ENCODE measurements around the gene MTR. TPM values are rescaled to one million over a fixed set of nuclear protein-coding genes. Genes with fewer than 3 reads are reported as not detected.
"Not testable (repeated sequence)": the region's sequence is repeated elsewhere in the genome, so short reads cannot be mapped to it uniquely, and the experiment has no call there.

Gene MTR
- total and polyA plus RNA-seq, 7 donors = 6.8 to 66.2 (median 51.3) TPM

DNA sequence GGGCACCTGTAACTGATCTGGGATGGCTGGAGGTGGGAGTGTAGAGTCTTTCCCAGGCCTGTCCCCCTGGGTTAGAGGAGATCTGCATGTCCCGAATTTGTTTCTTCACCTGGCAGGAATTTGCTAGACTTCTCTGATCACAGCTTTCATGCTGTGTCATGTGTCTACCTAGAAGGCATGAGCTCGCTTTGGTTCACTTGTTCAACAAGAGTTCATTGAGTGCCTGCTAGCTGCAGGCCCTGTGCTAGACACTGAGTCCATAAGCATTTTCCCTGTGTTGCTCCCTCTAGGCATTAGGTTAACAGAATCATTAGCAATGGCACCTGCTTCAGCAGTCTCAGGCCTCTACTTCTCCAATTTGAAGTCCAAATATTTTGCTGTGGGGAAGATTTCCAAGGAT is 101.6 kb downstream of the MTR start:
- no peak for ATAC-seq
- Histone ChIP-seq H3K27me3 (ENCODE audit: insufficient read depth in 3 of 3, low read length in 2 of 3) (no peaks in the 10 kb centered on the region), H3K9me3 (no peaks in the 10 kb centered on the region), H3K27ac (no peak overlapping the region), H3K4me3 (no peak overlapping the region), H3K36me3 (ENCODE audit: insufficient read depth in 1 of 2, low read depth in 1 of 2) (peaks cover 9 to 97% of the 10 kb centered on the region in 2 donors), H3K4me1 (no peaks in the 10 kb centered on the region)
- intact Hi-C loops (cut with DNase I) = no loop called here
- TF ChIP-seq CTCF (IDR thresholded peaks at IDR 0.05) = no peak
- no peak for DNase-seq
- WGBS, 3 donors = 92 to 98% (median 92%) methylated on average over 2 of the region's 2 CpGs

DNA sequence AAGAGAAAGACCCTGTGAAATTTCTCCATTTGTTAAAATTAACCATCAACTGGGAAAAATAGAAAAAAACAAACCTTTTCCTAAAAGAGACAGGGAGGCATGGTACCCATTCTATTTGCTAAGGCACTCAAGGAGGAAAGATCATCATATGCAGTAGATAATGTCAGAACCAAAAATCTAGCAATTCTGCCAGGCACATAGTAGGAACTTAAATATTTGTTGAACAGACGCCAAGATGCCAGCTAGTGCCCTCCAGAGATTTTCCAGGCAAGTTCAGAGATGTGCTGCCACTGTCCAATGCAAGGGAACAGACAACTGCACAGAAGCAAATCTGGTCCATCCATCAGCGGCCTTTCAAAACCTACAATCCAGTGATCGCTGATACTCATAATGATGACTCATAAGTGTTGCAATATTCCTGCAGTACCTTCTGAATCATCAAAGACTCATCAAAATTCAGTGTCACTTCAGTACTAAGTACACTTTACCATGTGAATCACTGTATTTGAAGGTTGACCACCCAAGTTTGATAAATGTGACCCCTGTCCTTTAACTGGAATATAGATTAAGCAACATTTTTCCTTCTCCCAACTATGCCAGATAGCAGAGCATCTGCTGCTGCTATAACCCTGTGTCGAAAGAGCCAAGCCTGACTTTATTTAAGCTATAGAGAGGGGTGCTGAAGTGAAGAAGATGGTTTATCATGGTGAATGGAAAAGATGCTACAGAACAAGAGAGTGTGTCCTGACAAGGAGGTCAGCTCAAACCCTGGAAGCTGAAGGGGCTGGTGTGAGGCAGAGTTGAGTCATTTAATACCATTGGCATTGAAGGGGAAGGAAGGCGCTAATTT is 110.0 kb downstream of the MTR start:
- Histone ChIP-seq H3K4me1 (no peaks in the 10 kb centered on the region), H3K9me3 (peaks cover 5% of the 10 kb centered on the region), H3K27me3 (ENCODE audit: insufficient read depth in 3 of 3, low read length in 2 of 3) (no peaks in the 10 kb centered on the region), H3K4me3 (no peak overlapping the region), H3K36me3 (ENCODE audit: insufficient read depth in 1 of 2, low read depth in 1 of 2) (peaks cover 12 to 20% of the 10 kb centered on the region in 2 donors), H3K27ac (no peak overlapping the region)
- ATAC-seq = peak; percentile 72 to 89 (median 86)
- DNase-seq = peak in 1 of 2 donors; percentile 19
- WGBS, 3 donors = 88 to 92% (median 91%) methylated on average over 5 of the region's 5 CpGs
- intact Hi-C loops (cut with DNase I) = no loop called here
- TF ChIP-seq CTCF (IDR thresholded peaks at IDR 0.05) = no peak

- Histone ChIP-seq H3K4me1 (no peaks in the 10 kb centered on the region), H3K27ac (no peak overlapping the region), H3K27me3 (ENCODE audit: insufficient read depth in 3 of 3, low read length in 2 of 3) (no peaks in the 10 kb centered on the region), H3K9me3 (peaks cover 5% of the 10 kb centered on the region), H3K4me3 (no peak overlapping the region), H3K36me3 (ENCODE audit: insufficient read depth in 1 of 2, low read depth in 1 of 2) (peaks cover 0 to 5% of the 10 kb centered on the region in 2 donors)
- DNase-seq = no peak
- no peak for ATAC-seq
- intact Hi-C loops (cut with DNase I) = no loop called here
- no peak for TF ChIP-seq CTCF (IDR thresholded peaks at IDR 0.05)
- 65 to 71% (median 71%) methylated on average over 7 of the region's 7 CpGs for WGBS, 3 donors
These were observed 112.1 kb downstream of the MTR start for GRCh38 chr1:236907205-236907604.

DNA sequence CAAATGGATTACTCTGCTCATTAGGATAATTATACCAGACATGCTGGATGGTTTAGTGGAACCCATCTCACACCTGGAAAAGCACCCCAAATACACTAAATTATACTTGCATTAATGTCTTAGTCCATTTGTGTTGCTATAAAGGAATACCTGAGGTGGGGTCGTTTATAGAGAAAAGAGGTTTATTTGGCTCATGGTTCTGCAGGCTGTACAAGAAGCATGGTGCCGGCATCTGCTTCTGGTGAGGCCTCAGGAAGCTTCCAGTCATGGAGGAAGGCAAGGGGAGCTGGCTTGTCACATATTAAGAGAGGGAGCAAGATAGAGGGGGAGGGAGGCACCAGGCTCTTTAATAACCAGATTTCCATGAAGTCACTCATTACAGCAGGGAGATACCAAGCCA is 113.6 kb downstream of the MTR start:
- ATAC-seq (no peak), DNase-seq (no peak)
- Histone ChIP-seq H3K36me3 (ENCODE audit: insufficient read depth in 1 of 2, low read depth in 1 of 2) (no peaks in the 10 kb centered on the region), H3K9me3 (peaks cover 5% of the 10 kb centered on the region), H3K4me1 (no peaks in the 10 kb centered on the region), H3K27me3 (ENCODE audit: insufficient read depth in 3 of 3, low read length in 2 of 3) (no peaks in the 10 kb centered on the region), H3K27ac (no peak overlapping the region), H3K4me3 (no peak overlapping the region)
- 90 to 95% (median 90%) methylated on average over 2 of the region's 2 CpGs for WGBS, 3 donors
- TF ChIP-seq CTCF (IDR thresholded peaks at IDR 0.05) = no peak
- intact Hi-C loops (cut with DNase I) = no loop called here

DNA sequence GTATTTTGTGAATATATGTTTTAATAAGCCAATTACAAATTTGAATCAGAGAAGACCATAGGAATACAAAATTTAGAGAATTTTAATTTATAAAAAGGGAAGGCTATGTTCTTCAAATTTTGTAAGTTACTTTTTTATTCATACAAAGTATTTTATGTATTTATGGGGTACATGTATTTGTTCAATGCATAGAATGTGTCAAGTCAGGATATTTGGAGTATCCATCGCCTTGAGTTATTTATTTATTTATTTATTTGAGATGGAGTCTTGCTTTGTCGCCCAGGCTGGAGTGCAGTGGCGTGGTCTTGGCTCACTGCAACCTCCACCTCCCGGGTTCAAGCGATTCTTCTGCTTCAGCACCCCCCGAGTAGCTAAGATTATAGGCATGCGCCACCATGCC is 116.0 kb downstream of the MTR start:
- DNase-seq; H3K27me3 ChIP-seq (ENCODE audit: insufficient read depth in 3 of 3, low read length in 2 of 3); ATAC-seq; H3K27ac ChIP-seq; H3K4me1 ChIP-seq; H3K36me3 ChIP-seq (ENCODE audit: insufficient read depth in 1 of 2, low read depth in 1 of 2); H3K9me3 ChIP-seq; intact Hi-C loops (cut with DNase I); H3K4me3 ChIP-seq: not testable (repeated sequence)
- 92 to 94% (median 94%) methylated on average over 7 of the region's 7 CpGs for WGBS, 3 donors
